AG09319 (cell line): ENCODE data around the gene LRRTM2.

Experiments used
- DNase-seq: peaks from one replicate; pipeline ENCODE4 v3.0.0-alpha.2; 2010; ENCODE audit warnings: low read depth; ENCODE audit errors: extremely low read depth
- TF ChIP-seq, protein P1 (sequence below): IDR thresholded peaks from 2 replicates; pipeline ENCODE4 v1.5.1; 2011; ENCODE audit warnings: low read depth, mild to moderate bottlenecking, inconsistent platforms, low read length, moderate library complexity

The LRRTM2 gene

DNA sequence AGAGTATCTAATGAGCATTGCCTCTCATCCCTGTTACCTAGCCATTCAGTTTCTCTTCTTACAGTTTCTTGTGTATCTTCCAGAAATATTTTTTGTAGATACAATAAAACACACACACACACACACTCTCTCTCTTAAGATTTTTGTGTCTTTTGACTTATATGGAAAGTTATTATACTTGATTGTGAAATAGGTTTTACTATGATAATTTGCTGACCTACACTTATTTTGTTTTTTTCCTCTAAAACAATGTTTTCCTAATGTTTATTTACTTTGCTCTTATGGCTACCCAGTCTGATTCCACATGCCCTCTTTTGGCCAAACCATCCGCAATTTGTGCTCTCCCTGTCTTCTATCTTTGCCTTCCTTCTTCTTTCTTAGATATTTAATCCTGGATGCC lies 25.3 kb downstream of the LRRTM2 start:
- DNase-seq, result no peak
- TF ChIP-seq, protein P1, sequence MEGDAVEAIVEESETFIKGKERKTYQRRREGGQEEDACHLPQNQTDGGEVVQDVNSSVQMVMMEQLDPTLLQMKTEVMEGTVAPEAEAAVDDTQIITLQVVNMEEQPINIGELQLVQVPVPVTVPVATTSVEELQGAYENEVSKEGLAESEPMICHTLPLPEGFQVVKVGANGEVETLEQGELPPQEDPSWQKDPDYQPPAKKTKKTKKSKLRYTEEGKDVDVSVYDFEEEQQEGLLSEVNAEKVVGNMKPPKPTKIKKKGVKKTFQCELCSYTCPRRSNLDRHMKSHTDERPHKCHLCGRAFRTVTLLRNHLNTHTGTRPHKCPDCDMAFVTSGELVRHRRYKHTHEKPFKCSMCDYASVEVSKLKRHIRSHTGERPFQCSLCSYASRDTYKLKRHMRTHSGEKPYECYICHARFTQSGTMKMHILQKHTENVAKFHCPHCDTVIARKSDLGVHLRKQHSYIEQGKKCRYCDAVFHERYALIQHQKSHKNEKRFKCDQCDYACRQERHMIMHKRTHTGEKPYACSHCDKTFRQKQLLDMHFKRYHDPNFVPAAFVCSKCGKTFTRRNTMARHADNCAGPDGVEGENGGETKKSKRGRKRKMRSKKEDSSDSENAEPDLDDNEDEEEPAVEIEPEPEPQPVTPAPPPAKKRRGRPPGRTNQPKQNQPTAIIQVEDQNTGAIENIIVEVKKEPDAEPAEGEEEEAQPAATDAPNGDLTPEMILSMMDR, result no peak

DNA sequence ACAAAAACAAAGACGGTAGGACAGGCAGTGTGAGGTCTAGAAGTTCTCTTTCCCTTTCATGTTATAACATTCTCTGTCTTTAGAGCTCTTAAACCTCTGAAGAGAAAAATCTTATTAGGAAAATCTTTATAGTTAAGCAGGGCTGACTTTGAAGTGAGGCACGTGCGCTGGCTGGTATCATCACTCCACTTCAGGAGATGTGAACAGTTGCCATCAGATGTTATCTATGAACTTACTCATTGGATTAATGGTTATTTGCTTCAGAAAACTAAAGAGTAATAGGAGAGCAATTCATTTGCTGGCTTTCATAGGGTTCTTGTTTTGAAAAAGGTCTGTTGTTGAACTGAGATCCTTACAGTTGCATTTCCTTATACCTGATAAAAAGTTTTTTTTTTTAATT lies 25.7 kb downstream of the LRRTM2 start:
- DNase-seq, result no peak
- TF ChIP-seq, protein P1, result no peak

DNA sequence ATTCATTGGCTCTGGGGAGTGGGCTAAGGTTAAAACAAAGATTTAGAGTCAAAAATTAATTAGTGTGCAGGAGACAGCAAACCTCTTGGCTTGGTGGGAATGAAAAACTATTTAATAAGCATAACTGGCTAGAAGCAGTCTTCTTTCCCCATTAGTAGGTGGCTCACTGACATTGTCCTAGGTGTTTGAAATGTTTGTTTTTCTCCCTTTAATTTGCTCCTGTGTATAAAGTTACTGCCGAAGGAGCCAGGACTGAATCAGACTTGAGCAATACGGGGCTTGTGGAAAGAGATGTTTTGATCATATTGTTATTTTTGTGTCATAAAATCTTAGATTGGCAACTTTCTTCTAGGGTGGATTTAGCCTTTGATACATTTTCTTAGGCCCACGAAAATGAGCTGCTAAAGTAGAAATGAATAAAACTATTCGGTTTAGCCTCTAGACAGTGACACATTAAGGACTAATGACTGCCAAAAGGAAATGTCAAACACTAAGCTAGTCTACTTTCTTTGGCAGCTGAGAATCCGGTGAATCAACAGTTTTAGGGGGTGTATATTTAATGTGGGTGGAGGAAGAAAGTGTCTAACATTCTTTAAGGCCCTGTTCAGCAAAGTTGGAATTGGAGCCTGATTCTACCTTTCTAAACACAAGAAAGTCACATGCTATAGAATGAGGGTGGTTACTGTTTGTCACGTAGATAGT lies 30.2 kb downstream of the LRRTM2 start:
- no peak for DNase-seq
- TF ChIP-seq, protein P1, result no peak

DNA sequence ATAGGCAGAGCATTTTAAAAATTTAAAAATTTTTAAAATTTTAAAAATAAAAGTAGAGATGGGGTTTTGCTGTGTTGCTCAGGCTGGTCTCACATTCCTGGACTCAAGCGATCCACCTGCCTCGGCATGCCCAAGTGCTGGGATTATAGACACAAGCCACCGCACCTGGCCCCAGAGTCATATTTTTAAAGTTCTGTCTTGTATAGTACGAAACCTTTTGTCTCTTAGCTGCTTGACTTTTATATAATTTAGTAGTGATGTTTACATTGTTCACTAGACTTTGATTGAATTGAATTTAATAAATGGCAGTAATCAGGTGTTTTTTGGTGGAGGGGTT lies 31.0 kb downstream of the LRRTM2 start:
- no peak for DNase-seq
- TF ChIP-seq, protein P1, result no peak

DNA sequence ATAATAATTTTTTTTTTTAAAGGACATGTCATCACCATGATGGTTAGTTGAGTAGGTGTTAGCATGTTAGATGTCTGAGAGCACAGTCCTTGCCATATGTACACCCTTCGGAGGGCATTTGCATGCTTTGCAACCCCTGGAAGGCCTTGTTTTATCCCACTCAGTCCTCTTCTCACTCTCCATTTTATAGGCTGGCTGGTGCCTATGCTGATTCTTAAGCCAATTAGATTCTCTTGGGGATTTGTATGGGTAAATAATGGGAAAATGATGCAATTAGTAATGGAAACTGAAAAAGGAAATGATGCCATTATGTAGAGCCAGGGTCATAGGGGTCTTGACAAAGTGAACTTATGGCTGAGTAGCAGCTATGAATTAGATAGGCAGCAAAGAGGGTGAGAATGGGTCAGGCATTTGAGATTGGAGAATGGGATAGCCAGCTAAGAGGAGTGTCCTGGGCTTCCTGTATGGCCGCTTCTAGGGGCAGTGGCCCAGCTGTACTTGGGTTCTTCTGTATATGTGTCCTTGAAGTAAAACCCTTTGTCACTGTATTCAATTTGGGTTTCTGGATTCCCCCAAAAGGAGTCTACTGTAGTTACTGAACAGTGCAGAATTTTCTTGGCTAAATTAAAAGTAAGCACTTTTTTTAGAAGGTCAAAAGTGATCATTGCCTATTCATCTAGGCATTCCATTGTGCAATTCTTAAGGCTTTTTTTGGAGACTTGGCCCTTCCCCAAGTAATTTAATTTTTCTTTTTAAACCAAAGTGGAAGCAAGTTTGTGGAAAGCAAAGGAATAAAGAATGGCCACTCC lies 31.6 kb downstream of the LRRTM2 start:
- no peak for DNase-seq
- TF ChIP-seq, protein P1, result no peak

DNA sequence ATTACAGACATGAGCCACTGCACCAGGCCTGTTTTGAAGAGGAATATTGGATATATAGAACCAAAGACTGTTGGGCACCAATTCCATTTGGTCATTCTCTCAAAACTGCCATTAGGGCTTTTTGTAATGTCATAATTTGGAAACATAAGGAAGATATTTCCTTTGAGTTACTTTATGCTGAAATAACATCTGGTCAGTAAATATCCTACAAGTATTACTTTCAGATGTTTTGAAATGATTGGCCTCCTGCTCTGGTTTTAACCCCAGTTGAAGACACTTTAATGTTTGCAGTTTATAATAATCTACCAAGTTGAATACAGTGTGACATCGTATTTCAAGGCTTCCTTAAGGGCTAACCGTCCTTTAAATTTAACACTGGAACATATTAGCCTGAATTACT lies 33.6 kb downstream of the LRRTM2 start:
- TF ChIP-seq, protein P1, result no peak
- no peak for DNase-seq

DNA sequence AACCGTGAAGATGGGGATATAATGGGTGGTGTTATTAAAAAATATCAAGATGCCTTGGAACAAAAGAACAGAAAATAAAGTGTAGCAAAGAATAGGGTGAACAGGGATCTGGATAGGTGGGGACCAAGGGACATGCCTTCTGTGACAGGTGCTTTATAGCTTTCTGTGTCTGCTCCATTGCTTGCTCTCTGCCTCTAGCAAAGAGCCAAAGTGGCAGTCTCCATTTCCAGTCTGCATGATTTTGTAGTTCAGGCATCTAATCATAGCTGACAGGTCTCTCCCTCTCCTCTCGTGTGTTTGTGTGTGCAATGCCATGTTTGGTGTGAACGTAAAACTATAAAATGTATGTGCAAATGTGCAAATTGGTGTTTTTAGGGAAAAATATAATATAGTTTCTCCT lies 35.0 kb downstream of the LRRTM2 start:
- TF ChIP-seq, protein P1, result no peak
- no peak for DNase-seq
